ENCODE measurements around the gene BAAT.

BAAT gene

DNA sequence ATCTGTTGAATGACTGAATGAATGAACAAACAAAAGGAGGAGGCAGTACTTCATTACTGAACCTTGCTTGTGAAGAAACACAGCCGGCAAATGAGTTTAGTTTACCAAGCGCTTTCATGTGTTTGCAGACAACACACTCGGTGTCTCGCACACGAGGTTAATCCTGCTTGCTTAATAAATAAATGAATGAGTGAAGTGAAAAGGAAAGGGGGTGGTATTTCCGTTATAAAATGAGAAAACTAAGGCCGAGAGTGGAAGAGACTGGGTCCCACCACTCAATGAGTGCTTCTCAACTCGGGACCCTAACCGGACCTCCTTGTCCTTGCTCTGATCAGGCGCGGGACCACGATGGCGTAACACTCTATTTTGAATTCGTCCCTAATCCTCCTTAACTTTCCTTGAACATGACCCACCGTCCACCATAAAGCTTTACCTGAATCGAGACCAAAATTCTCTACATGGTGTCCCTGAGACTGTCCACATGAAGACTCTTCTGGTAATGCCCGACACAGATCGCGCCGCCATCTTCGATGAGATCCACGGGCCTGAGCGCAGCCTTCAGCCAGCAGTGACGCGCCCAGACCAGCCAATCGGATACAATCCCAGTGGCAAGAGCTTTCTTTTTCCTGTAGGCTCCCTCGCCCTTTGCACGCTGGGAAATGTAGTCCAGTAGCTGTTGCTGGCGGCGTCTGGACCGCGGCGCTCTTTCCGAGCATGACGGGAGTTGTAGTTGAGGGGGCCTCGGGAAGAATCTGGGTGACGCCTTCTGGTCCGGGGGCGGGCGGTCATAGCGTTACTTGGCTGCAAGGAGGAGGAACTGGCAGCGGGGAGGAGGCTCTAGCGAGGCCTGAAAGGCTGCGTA is 13.5 kb upstream of the BAAT start, which contains the start of the genes MRPL50 and ZNF189:
MRPL50 (minus strand) TSS at position 551 of the 862 bp plus-strand sequence; CDS start at position 525, 26 bp downstream.
ZNF189 (plus strand) TSS at position 784 of the 862 bp plus-strand sequence. CDS start 306 bp downstream, outside the sequence.
- DNase-seq (ENCODE audit: low read depth), result peak; percentile 93

GRCh38 chr9:101397746-101398067 is 12.9 kb upstream of the BAAT start:
- no peak for DNase-seq (ENCODE audit: low read depth)

DNA sequence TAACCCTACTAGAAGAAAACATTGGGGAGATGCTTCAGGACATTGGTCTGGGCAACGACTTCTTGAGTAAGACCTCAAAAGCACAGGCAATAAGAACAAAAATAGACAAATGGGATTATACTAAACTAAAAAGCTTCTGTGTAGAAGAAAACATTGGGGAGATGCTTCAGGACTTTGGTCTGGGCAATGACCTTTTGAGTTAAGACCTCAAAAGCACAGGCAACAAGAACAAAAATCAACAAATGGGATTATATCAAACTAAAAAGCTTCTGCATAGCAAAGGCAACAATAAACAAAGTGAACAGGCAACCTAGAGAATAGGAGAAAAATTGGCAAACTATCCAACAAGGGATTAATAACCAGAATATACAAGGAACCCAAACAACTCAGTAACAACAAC is 9.9 kb upstream of the BAAT start:
- DNase-seq (ENCODE audit: low read depth), result no peak

DNA sequence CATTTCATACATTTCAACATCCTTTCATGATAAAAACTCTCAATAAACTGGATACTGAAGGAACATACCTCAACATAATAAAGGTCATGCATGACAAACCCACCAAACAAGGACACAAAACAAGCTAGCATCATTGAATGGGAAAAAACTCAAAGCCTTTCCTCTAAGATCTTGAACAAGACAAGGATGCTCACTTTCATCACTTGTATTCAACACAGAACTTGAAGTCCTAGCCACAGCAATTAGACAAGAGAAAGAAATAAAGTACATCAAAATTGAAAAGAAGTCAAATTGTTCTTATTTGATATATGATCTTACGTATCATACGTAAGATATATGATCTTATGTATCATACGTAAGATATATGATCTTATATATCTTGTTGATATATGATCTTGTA is 8.3 kb upstream of the BAAT start:
- no peak for DNase-seq (ENCODE audit: low read depth)

DNA sequence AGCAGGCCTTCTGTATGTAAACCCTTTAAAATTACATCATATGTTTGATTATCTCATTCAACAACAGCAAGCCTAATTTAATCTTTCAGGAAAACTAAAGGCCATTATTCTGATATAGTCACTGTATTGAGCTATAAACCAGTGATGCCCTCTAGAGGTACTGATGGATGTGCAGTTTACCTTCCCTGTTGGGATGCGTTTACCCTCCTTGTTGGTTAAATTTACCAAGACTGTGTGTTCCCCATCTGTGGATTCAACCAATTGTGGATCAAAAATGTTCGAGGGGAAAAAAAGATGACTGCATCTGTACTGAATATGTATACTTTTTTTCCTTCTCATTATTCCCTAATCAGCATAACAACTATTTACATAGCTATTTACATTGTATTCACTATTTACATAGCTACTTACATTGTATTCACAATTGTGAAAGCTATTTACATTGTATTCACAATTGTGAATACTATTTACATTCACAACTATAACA is 3.7 kb upstream of the BAAT start:
- DNase-seq (ENCODE audit: low read depth), result no peak

GRCh38 chr9:101387871-101388506 is 3.2 kb upstream of the BAAT start:
- no peak for DNase-seq (ENCODE audit: low read depth)

GRCh38 chr9:101383361-101383760 is 1.4 kb downstream of the BAAT start:
- DNase-seq (ENCODE audit: low read depth), result no peak

GRCh38 chr9:101381833-101382342 is 2.9 kb downstream of the BAAT start:
- no peak for DNase-seq (ENCODE audit: low read depth)

- DNase-seq (ENCODE audit: low read depth), result no peak
Measured at GRCh38 chr9:101381118-101381517, 3.7 kb downstream of the BAAT start.

GRCh38 chr9:101380295-101380694 is 4.5 kb downstream of the BAAT start:
- DNase-seq (ENCODE audit: low read depth), result no peak

GRCh38 chr9:101376111-101376848 is 8.5 kb downstream of the BAAT start:
- no peak for DNase-seq (ENCODE audit: low read depth)

DNA sequence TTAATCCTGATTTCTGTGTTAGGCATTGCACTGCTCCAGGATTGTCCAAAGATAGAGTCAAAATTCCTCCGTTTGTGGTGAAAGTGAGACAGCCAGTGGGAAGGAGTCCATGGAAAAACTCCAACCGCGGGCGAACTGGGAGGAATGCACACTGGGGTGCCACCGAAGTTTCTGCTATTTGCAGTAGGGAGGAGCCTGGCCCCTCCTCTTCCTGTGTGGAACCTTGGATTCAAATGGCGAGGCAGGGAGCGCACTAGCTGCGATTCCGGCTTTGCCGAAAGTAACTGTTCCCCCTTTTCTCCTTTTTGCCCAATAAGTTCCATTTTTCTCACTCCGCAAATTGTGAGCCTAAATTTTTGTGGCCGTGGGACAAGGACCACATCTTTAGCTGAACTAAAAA is 9.3 kb downstream of the BAAT start:
- DNase-seq (ENCODE audit: low read depth), result no peak

GRCh38 chr9:101372327-101373118 is 12.3 kb downstream of the BAAT start:
- no peak for DNase-seq (ENCODE audit: low read depth)

- DNase-seq (ENCODE audit: low read depth), result no peak
Measured at GRCh38 chr9:101371813-101372212, 13.0 kb downstream of the BAAT start.

DNA sequence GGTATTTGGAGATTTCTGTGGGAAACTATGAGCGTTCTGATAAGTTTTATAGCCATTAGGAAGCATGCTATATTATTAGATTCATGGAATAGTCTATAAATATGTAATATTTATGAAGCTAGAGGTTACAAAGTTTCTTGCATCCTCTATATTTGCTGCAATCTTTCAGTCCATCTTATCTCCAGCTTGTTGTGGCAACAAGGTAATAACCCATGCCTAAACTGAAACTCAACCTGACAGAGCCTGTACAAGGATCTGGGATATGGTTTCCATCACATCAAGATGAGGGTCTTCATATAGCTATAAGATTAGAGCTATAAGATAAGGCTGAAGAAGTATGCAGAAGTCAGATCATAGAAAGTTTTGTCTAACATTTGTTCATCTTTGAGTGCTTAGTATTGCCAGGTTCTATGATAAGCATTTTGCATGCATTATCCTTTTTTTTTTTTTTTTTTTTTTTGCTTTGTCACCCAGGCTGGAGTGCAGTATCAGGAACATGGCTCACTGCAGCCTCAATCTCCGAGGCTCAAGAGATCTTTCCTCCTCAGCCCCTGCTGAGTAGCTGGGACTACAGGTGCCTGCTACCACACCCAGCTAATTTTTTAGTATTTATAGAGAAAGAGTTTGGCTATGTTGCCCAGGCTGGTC is 14.8 kb downstream of the BAAT start:
- DNase-seq (ENCODE audit: low read depth), result no peak

GRCh38 chr9:101369286-101369685 is 15.5 kb downstream of the BAAT start:
- no peak for DNase-seq (ENCODE audit: low read depth)

DNA sequence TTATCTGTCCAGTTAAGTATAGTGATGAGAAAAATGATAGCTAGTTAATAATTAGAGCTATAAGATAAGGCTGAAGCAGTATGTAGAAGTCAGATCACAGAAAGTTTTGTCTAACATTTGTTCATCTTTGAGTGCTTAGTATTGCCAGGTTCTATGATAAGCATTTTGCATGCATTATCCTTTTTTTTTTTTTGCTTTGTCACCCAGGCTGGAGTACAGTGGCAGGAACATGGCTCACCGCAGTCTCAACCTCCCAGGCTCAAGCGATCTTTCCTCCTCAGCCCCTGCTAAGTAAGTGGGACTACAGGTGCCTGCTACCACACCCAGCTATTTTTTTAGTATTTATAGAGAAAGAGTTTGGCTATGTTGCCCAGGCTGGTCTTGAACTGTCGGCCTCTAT is 17.5 kb downstream of the BAAT start:
- DNase-seq (ENCODE audit: low read depth), result no peak

DNA sequence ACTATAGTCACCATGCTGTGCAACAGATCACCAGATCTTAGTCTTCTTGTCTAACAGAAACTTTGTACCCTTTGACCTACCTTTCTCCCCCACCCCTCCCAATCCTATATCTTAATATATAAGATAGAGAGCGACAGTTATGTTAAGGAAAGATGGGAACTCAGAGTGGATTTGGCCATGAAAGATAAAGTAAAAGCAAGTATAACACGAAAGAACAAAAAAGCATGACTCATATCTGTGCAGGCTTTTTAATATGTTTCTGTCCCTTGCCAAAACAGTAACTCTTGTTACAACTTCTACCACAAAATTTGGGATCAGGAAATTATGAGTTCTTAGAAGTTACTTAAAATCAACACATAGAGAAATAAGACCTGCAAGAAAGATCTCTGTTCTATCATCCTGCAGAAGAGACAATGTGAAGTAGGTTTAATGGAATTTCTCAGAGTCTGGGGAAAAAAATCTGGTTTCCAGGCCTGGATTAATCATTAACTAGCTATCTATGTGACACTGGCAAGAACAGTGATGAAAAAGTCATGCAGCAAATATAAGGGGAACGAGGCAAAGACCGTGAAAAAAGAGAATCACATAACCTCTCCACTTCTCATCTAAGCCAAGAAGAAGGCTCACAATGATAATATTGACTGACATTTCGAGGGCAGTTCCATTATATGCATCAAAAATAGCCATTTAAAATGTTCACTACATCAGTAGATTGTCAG is 18.6 kb downstream of the BAAT start:
- DNase-seq (ENCODE audit: low read depth), result no peak

DNA sequence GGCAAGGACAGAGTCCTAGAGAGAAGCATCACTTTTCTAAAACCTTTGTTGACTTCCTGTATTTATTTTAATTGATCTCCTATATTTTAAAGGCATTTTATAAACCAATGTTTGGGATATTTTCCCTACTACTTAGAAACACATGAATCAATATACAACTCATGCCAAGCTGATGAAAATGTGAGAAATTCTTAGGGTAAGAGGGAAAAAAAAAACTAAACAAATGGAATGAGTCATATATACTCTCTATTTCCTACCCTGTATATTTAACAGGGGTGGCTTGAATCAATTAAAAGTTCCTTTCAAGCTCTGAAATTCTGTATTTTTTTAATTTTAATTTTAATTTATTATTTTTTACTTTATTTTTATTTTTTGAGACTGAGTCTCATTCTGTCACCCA is 19.6 kb downstream of the BAAT start:
- no peak for DNase-seq (ENCODE audit: low read depth)

DNA sequence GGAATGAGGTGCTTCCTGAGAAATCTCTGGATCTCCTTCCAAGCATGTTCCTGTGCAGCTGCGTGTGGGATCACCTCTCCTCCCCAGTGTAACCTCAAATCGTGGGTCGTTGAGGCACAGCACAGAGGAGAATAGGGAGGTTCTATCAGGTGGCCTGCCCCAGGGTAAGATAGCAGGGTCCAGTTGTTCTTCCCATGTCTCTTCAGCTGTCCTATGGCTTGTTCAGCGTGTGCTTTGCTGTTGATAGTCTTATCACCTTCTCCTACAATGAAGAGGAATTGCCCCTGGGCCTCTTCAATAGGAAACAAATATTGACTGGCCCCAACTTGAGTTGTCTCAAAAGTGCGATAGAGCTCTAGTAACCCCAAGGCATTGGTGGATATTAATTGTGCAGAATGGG is 22.4 kb downstream of the BAAT start:
- no peak for DNase-seq (ENCODE audit: low read depth)
